Measurements from ENCODE around the gene TIFAB.

DNA sequence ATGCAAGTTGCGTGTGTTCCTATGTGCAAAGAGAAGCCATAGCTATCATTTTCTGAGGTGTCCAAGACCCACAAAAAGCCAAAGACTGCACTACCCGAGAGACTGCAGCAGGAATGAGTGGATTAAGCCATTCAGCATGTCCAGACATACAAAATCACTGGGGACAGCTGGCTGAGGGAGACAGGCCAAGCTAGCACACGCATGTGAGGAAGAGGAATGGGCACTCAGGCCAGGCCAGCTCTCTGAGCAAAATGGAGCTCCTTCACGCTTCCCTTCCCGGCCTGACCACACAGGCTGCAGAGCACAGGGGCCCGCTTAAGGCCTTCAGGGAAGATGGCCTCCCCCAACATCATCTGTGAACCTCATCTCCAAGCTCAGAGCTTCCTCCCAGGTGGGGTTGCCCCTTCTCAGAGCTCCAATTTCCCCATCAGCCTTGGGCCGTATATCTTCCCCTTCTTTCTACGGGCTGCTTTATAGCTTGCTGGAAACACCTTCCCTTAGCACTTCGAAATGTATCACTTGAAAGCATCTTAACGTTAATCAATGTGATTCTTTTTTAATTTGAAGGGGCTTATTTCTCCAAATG lies 13.4 kb downstream of the TIFAB start:
- TF ChIP-seq, protein P1, sequence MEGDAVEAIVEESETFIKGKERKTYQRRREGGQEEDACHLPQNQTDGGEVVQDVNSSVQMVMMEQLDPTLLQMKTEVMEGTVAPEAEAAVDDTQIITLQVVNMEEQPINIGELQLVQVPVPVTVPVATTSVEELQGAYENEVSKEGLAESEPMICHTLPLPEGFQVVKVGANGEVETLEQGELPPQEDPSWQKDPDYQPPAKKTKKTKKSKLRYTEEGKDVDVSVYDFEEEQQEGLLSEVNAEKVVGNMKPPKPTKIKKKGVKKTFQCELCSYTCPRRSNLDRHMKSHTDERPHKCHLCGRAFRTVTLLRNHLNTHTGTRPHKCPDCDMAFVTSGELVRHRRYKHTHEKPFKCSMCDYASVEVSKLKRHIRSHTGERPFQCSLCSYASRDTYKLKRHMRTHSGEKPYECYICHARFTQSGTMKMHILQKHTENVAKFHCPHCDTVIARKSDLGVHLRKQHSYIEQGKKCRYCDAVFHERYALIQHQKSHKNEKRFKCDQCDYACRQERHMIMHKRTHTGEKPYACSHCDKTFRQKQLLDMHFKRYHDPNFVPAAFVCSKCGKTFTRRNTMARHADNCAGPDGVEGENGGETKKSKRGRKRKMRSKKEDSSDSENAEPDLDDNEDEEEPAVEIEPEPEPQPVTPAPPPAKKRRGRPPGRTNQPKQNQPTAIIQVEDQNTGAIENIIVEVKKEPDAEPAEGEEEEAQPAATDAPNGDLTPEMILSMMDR (IDR thresholded peaks at IDR 0.05) = no peak
- no peak for TF ChIP-seq POLR2A (IDR thresholded peaks at IDR 0.05)
